Measurements from ENCODE around the gene CROT. TPM values are rescaled to one million over a fixed set of nuclear protein-coding genes. Genes with fewer than 3 reads are reported as not detected.

The CROT gene
- total RNA-seq, 4 donors from 2014 or later: 10.9 to 13.1 (median 11.9) TPM

DNA sequence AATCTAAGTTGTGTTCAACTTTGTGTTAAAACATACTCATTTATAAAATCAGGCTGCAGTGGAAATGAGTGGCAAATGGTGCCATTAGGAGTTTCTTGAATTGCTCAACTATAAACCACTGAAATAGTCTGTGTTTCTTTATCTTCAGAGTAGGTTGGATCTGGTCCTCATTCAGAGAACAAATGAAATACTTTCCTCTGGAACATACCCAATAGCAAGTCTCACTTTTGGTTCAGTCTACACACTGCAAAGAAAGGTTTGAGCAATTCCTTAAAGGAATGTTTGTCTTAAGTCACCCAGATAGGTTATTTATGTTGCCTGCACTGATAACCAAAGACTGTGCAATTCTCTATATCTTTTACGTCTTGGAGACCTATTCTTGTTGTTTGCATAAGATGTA lies 67.6 kb downstream of the CROT start:
- DNase-seq (ENCODE audit: low spot score in 2 of 2): no peak
- H3K27me3 ChIP-seq: no peaks in the 10 kb centered on the region
- H3K4me3 ChIP-seq: no peak overlapping the region
- H3K4me1 ChIP-seq: no peaks in the 10 kb centered on the region
- 88 to 90% methylated on average over 1 of the region's 1 CpG for WGBS, 2 donors
- no peaks in the 10 kb centered on the region for H3K9me3 ChIP-seq
- peak overlapping the region in 1 of 4 donors; percentile 4 for H3K27ac ChIP-seq
- no peaks in the 10 kb centered on the region for H3K36me3 ChIP-seq
- no peak for TF ChIP-seq POLR2A (IDR thresholded peaks at IDR 0.05)
- no peak for TF ChIP-seq EP300 (IDR thresholded peaks at IDR 0.05)
- TF ChIP-seq, protein P1, sequence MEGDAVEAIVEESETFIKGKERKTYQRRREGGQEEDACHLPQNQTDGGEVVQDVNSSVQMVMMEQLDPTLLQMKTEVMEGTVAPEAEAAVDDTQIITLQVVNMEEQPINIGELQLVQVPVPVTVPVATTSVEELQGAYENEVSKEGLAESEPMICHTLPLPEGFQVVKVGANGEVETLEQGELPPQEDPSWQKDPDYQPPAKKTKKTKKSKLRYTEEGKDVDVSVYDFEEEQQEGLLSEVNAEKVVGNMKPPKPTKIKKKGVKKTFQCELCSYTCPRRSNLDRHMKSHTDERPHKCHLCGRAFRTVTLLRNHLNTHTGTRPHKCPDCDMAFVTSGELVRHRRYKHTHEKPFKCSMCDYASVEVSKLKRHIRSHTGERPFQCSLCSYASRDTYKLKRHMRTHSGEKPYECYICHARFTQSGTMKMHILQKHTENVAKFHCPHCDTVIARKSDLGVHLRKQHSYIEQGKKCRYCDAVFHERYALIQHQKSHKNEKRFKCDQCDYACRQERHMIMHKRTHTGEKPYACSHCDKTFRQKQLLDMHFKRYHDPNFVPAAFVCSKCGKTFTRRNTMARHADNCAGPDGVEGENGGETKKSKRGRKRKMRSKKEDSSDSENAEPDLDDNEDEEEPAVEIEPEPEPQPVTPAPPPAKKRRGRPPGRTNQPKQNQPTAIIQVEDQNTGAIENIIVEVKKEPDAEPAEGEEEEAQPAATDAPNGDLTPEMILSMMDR (IDR thresholded peaks at IDR 0.05): no peak

DNA sequence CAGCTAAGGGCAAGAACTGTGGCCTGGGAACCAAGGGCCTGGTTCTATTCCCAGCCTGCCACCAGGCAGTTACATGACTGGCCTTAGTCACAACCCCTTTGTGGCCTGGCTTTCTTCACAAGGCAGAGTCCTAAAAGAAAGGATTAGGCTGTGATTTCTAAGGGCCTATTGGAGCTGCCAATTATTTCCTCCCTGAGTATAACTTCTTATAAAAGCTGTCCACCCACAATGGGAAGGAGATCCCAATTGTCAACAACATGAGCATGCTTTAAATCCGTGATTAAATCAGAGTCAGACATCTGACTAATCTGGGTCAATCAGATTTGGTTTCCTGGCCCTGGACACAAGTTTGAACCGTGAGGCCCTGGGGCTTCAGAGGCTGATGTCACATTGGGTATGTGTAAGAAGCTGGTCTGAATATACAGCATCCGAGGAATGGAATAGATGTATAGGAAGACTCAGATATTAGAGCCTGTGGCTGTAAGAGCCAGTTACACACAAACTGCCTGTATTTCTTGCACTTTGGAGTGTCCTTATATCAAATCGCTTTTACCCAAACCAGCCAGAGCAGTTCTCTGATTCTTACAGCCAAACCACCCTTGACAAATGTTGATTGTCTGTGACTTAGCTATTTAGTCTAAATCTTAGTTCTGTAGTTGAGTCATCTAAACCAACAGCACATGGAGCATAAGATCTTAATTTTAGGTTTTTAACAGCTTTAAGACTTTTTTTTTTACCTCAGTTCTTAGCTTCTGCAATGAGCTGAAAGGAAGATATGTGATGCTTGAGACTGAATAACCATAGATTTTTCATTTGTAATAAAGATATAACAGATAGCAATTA lies 68.7 kb downstream of the CROT start:
- no peaks in the 10 kb centered on the region for H3K9me3 ChIP-seq
- TF ChIP-seq, protein P1 (IDR thresholded peaks at IDR 0.05): no peak
- TF ChIP-seq EP300 (IDR thresholded peaks at IDR 0.05) (no peak), POLR2A (IDR thresholded peaks at IDR 0.05) (no peak)
- 54 to 61% methylated on average over 4 of the region's 4 CpGs for WGBS, 2 donors

DNA sequence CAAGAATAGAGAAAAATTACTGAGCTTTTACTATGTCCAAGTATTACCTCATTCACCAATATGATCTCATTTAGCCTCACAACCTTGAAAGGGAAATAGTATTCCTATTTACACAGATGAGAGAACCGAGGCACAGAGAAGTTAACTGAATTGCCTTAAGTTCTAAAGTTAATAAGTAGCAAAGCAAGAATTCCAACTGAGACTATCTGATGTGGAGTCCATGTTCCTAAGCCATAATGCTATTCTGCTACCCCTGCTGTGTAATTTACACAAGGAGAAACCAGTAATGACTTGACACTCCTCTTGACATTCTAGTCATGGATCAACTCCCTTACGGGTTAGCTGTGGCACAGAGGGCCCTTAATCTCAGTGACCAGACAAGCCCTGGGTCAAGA lies 69.3 kb downstream of the CROT start:
- Histone ChIP-seq H3K4me1 (no peaks in the 10 kb centered on the region), H3K27ac (no peak overlapping the region), H3K27me3 (no peaks in the 10 kb centered on the region), H3K9me3 (no peaks in the 10 kb centered on the region), H3K36me3 (no peaks in the 10 kb centered on the region), H3K4me3 (no peak overlapping the region)
- 61 to 66% methylated on average over 2 of the region's 2 CpGs for WGBS, 2 donors
- TF ChIP-seq EP300 (IDR thresholded peaks at IDR 0.05) (no peak), POLR2A (IDR thresholded peaks at IDR 0.05) (no peak)
- TF ChIP-seq, protein P1 (IDR thresholded peaks at IDR 0.05): no peak
- no peak for DNase-seq (ENCODE audit: low spot score in 2 of 2)

More for the DNA sequence above, 68.7 kb downstream of the CROT start:
- Histone ChIP-seq H3K4me3 (no peak overlapping the region), H3K4me1 (no peaks in the 10 kb centered on the region), H3K27ac (peak overlapping the region in 1 of 4 donors; percentile 42), H3K36me3 (no peaks in the 10 kb centered on the region), H3K27me3 (no peaks in the 10 kb centered on the region)
- no peak for DNase-seq (ENCODE audit: low spot score in 2 of 2)

DNA sequence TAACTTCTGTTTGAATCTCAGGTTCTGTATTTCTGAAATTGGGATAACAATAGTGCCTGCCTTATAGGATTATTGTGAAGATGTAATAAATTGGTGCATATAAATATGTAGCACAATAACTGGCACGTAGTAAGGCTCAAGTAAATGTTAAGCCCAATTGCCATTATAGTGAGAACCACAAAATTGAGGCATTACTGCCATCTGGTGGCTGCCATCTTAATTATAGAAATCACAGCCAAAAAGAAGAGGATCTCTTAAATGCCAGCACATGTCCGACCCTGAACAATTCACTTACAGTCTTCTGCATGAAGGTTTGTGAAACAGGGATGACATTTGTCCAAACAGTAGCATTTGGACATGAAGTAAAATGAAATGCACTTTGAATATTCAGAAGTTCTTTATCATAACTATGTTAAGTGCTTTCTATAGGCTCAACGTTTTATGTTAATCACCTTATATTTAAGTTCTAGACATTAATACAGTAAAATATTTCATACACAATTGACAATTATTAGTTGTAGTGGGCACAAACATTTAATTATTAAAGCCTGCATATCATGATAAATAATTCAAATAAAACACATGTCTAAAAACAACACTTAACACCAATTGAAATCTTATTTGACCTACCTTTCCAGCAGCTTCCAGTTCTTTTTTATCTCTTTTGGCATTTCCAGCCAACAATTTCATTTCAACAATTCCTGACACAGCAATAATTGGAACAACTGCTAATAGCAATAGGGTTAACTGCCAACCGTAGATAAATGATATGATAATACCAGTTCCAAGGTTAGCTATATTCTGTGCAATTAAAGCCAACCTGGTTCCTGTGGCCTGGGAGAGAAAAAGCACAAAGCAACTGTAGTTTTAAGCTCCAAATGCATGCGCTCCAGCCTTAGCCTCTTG lies 71.5 kb downstream of the CROT start:
- no peak overlapping the region for H3K4me3 ChIP-seq
- no peaks in the 10 kb centered on the region for H3K36me3 ChIP-seq
- H3K4me1 ChIP-seq: no peaks in the 10 kb centered on the region
- no peaks in the 10 kb centered on the region for H3K9me3 ChIP-seq
- TF ChIP-seq EP300 (IDR thresholded peaks at IDR 0.05) (no peak), POLR2A (IDR thresholded peaks at IDR 0.05) (no peak)
- TF ChIP-seq, protein P1 (IDR thresholded peaks at IDR 0.05): peak; percentile 49 to 79 (median 59)
- no peaks in the 10 kb centered on the region for H3K27me3 ChIP-seq
- whole genome bisulfite sequencing, 2 donors: 47 to 52% methylated on average over 5 of the region's 5 CpGs
- DNase-seq (ENCODE audit: low spot score in 2 of 2): peak; percentile 26 to 90
- no peak overlapping the region for H3K27ac ChIP-seq
